HepG2 (cell line): Measurements from ENCODE around the gene CSTB. TPM values are rescaled to one million over a fixed set of nuclear protein-coding genes. Genes with fewer than 3 reads are reported as not detected.

ENCODE experiments used
- AKAP8 ChIP-seq: sonication (generic); formaldehyde crosslinking; IDR thresholded peaks from 2 replicates; pipeline ENCODE4 v1.5.1; 2020; ENCODE audit warnings: mild to moderate bottlenecking, missing genetic modification reagents
- GABPB1 ChIP-seq: IDR thresholded peaks from 2 replicates; pipeline ENCODE4 v1.6.1; 2016; ENCODE audit warnings: mild to moderate bottlenecking, missing genetic modification reagents, moderate library complexity, missing compliant biosample characterization
- HCFC1 ChIP-seq: fragments of 150-350 bp; IDR thresholded peaks from 2 replicates; pipeline ENCODE4 v1.6.1; 2014; ENCODE audit warnings: low read depth, low read length
- HOXA3 ChIP-seq: sonication (generic); formaldehyde crosslinking; IDR thresholded peaks from 2 replicates; pipeline ENCODE4 v1.5.0; 2020; ENCODE audit warnings: missing genetic modification reagents
- LCORL ChIP-seq, 2 experiments: fragments of 450-650 bp in 1 of 2; sonication (generic) in 1 of 2; formaldehyde crosslinking in 1 of 2; IDR thresholded peaks; 2 replicates each; pipeline versions ENCODE4 v1.5.0 to v1.6.1; 2017 to 2020; ENCODE audit warnings: antibody characterized with exemption in 1 of 2, missing genetic modification reagents in 1 of 2
- NFIB ChIP-seq: sonication (generic); formaldehyde crosslinking; IDR thresholded peaks from 2 replicates; pipeline ENCODE4 v1.9.0; 2021; ENCODE audit warnings: missing genetic modification reagents, mild to moderate bottlenecking, borderline replicate concordance
- RCOR2 ChIP-seq: IDR thresholded peaks from 2 replicates; pipeline ENCODE4 v1.6.1; 2016; ENCODE audit warnings: missing biosample characterization, missing genetic modification reagents
- SMARCC2 ChIP-seq: fragments of 450-650 bp; IDR thresholded peaks from 2 replicates; pipeline ENCODE4 v1.6.1; 2017; ENCODE audit warnings: antibody characterized with exemption, mild to moderate bottlenecking
- SP140L ChIP-seq: sonication (generic); formaldehyde crosslinking; IDR thresholded peaks from 2 replicates; pipeline ENCODE4 v1.4.0; 2020; ENCODE audit warnings: missing genetic modification reagents, borderline replicate concordance
- TAF15 ChIP-seq: fragments of 200-400 bp; formaldehyde crosslinking; IDR thresholded peaks from one replicate; pipeline ENCODE4 v1.6.1; 2018; ENCODE audit warnings: mild to moderate bottlenecking, low read depth, low read length; ENCODE audit not compliant: poor library complexity, severe bottlenecking
- ZBTB20 ChIP-seq: sonication (generic); formaldehyde crosslinking; IDR thresholded peaks from 2 replicates; pipeline ENCODE4 v1.8.1; 2023; ENCODE audit warnings: missing genetic modification reagents, low read depth, mild to moderate bottlenecking, borderline replicate concordance
- ZNF24 ChIP-seq: fragments of 450-650 bp; IDR thresholded peaks from 2 replicates; pipeline ENCODE4 v1.6.1; 2017; ENCODE audit warnings: antibody characterized with exemption, mild to moderate bottlenecking
- ZNF556 ChIP-seq: sonication (generic); formaldehyde crosslinking; IDR thresholded peaks from 2 replicates; pipeline ENCODE4 v1.4.0; 2020; ENCODE audit warnings: mild to moderate bottlenecking, missing genetic modification reagents, borderline replicate concordance
- ZNF839 ChIP-seq: sonication (generic); formaldehyde crosslinking; IDR thresholded peaks from 2 replicates; pipeline ENCODE4 v1.4.0; 2020; ENCODE audit warnings: missing genetic modification reagents, mild to moderate bottlenecking, borderline replicate concordance
- ZNF879 ChIP-seq: sonication (generic); formaldehyde crosslinking; IDR thresholded peaks from 2 replicates; pipeline ENCODE4 v1.8.1; 2023; ENCODE audit warnings: missing genetic modification reagents
- polyA plus RNA-seq, 8 experiments: library from polyadenylated mRNA; depleted of rRNA in 3 of 8; stranded (reverse) in 7 of 8; unstranded in 1 of 8; fragments of >200 nt; fragmentation: Illumina TruSeq in 4 of 8; extraction: Trizol in 4 of 8; gene quantifications; 2 replicates each; pipeline versions ENCODE4 v1.2.1 to v1.2.3, GENCODE V29; 2011 to 2016; ENCODE audit warnings: low read depth in 4 of 8, missing spikeins in 1 of 8, mixed read lengths in 1 of 8; ENCODE audit not compliant: insufficient read depth in 1 of 8
- total RNA-seq, 5 experiments: library from RNA; depleted of rRNA; stranded (reverse); fragments of >200 nt; fragmentation: Illumina TruSeq; extraction: Trizol; gene quantifications; 2 replicates each; pipeline ENCODE4 v1.2.3, GENCODE V29; 2016; ENCODE audit warnings: low read depth in 1 of 5
- TF ChIP-seq, protein P1 (sequence below): sonication (generic); formaldehyde crosslinking; IDR thresholded peaks from 2 replicates; pipeline ENCODE4 v1.8.1; 2022; ENCODE audit warnings: mild to moderate bottlenecking, missing genetic modification reagents
- TF ChIP-seq, protein P2 (sequence below): sonication (generic); formaldehyde crosslinking; IDR thresholded peaks from 2 replicates; pipeline ENCODE4 v1.4.0; 2020; ENCODE audit warnings: missing genetic modification reagents
- TF ChIP-seq, protein P3 (sequence below): sonication (generic); formaldehyde crosslinking; IDR thresholded peaks from 2 replicates; pipeline ENCODE4 v1.8.0; 2022; ENCODE audit warnings: mild to moderate bottlenecking, missing genetic modification reagents, moderate library complexity
- TF ChIP-seq, protein P4 (sequence below), 2 experiments: fragments of 450-650 bp in 1 of 2; sonication (generic) in 1 of 2; formaldehyde crosslinking; IDR thresholded peaks; 2 replicates each; pipeline versions ENCODE4 v1.5.0 to v1.8.0; 2020 to 2022; ENCODE audit warnings: mild to moderate bottlenecking in 1 of 2, missing genetic modification reagents in 1 of 2
- TF ChIP-seq, protein P5 (sequence below): sonication (generic); formaldehyde crosslinking; IDR thresholded peaks from 2 replicates; pipeline ENCODE4 v1.5.0; 2020; ENCODE audit warnings: missing genetic modification reagents, mild to moderate bottlenecking, borderline replicate concordance
- TF ChIP-seq, protein P6 (sequence below): sonication (generic); formaldehyde crosslinking; IDR thresholded peaks from 2 replicates; pipeline ENCODE4 v1.4.0; 2020; ENCODE audit warnings: mild to moderate bottlenecking, missing genetic modification reagents

The CSTB gene
- total and polyA plus RNA-seq, 2 of the 13 experiments (the other 11 are each of a cell fraction or from before 2014, with no cell fraction given): 11.7 to 94.1 TPM

DNA sequence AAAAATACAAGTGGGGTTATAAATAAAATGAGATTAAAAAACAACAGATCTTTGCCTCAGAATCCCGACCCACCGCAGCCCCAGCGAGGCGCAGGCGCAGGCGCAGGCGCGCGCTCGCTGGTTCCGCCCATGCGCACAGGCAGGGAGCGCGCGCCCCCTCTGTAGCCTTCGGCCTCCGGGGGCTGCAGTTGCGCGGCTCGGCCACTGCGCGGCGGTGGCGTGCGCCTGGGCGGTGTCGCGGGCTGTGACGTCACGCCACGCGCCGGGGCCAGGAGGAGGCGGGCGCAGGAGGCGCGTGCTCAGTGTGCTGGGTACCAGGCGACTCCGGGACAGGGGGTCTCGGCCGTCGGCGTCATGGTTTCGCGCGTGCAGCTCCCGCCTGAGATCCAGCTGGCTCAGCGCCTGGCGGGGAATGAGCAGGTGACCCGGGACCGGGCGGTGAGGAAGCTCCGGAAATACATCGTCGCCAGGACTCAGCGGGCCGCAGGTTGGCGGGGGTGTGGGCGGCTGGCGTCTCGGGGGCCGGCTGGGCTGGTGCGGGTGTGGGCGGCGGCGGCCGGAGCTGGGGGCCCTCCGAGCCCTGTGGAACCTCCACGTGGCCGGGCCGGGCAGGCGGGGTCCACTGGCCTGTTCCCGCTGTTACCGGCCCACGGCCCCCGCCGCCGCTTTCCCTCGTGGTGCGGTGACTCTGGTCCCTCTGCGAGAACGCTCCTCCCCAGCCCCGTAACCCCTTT, 13.3 kb upstream of the CSTB start, which contains the start of gene RRP1 (continued):
- TF ChIP-seq, protein P1, sequence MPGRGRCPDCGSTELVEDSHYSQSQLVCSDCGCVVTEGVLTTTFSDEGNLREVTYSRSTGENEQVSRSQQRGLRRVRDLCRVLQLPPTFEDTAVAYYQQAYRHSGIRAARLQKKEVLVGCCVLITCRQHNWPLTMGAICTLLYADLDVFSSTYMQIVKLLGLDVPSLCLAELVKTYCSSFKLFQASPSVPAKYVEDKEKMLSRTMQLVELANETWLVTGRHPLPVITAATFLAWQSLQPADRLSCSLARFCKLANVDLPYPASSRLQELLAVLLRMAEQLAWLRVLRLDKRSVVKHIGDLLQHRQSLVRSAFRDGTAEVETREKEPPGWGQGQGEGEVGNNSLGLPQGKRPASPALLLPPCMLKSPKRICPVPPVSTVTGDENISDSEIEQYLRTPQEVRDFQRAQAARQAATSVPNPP (CRISPR knock-in tag): no peak
- TF ChIP-seq ZNF24: no peak
- peak; percentile 79; the same call in 1 of the 2 replicates for TF ChIP-seq AKAP8 (CRISPR knock-in tag)
- TF ChIP-seq ZBTB20 (CRISPR knock-in tag): no peak
- TF ChIP-seq, protein P2, sequence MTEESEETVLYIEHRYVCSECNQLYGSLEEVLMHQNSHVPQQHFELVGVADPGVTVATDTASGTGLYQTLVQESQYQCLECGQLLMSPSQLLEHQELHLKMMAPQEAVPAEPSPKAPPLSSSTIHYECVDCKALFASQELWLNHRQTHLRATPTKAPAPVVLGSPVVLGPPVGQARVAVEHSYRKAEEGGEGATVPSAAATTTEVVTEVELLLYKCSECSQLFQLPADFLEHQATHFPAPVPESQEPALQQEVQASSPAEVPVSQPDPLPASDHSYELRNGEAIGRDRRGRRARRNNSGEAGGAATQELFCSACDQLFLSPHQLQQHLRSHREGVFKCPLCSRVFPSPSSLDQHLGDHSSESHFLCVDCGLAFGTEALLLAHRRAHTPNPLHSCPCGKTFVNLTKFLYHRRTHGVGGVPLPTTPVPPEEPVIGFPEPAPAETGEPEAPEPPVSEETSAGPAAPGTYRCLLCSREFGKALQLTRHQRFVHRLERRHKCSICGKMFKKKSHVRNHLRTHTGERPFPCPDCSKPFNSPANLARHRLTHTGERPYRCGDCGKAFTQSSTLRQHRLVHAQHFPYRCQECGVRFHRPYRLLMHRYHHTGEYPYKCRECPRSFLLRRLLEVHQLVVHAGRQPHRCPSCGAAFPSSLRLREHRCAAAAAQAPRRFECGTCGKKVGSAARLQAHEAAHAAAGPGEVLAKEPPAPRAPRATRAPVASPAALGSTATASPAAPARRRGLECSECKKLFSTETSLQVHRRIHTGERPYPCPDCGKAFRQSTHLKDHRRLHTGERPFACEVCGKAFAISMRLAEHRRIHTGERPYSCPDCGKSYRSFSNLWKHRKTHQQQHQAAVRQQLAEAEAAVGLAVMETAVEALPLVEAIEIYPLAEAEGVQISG (CRISPR knock-in tag): peak; percentile 93
- TF ChIP-seq, protein P3, sequence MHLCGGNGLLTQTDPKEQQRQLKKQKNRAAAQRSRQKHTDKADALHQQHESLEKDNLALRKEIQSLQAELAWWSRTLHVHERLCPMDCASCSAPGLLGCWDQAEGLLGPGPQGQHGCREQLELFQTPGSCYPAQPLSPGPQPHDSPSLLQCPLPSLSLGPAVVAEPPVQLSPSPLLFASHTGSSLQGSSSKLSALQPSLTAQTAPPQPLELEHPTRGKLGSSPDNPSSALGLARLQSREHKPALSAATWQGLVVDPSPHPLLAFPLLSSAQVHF: peak; percentile 65; the same call in 1 of the 2 replicates
- TF ChIP-seq TAF15: no peak
- TF ChIP-seq, protein P4, sequence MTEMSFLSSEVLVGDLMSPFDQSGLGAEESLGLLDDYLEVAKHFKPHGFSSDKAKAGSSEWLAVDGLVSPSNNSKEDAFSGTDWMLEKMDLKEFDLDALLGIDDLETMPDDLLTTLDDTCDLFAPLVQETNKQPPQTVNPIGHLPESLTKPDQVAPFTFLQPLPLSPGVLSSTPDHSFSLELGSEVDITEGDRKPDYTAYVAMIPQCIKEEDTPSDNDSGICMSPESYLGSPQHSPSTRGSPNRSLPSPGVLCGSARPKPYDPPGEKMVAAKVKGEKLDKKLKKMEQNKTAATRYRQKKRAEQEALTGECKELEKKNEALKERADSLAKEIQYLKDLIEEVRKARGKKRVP (CRISPR knock-in tag; IDR thresholded peaks at IDR 0.05): no peak; a peak in 1 of 4 replicates
- TF ChIP-seq HCFC1: peak; percentile 72
- TF ChIP-seq GABPB1 (CRISPR knock-in tag): peak; percentile 84
- TF ChIP-seq NFIB (CRISPR knock-in tag): no peak
- TF ChIP-seq SMARCC2: no peak; the same call in 1 of the 2 replicates
- TF ChIP-seq SP140L (CRISPR knock-in tag): 0 out of 2 replicates have a peak, but pooled peaks have one; percentile 51
- TF ChIP-seq ZNF556 (CRISPR knock-in tag): peak; percentile 58; the same call in 1 of the 2 replicates
- TF ChIP-seq RCOR2: no peak
- peak; percentile 98 for TF ChIP-seq HOXA3
- TF ChIP-seq, protein P5, sequence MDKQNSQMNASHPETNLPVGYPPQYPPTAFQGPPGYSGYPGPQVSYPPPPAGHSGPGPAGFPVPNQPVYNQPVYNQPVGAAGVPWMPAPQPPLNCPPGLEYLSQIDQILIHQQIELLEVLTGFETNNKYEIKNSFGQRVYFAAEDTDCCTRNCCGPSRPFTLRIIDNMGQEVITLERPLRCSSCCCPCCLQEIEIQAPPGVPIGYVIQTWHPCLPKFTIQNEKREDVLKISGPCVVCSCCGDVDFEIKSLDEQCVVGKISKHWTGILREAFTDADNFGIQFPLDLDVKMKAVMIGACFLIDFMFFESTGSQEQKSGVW (CRISPR knock-in tag): no peak
- no peak for TF ChIP-seq LCORL (IDR thresholded peaks at IDR 0.05)
- no peak; the same call in 1 of the 2 replicates for TF ChIP-seq LCORL (CRISPR knock-in tag; IDR thresholded peaks at IDR 0.05)
- peak; percentile 94; the same call in 1 of the 2 replicates for TF ChIP-seq ZNF839 (CRISPR knock-in tag)
- TF ChIP-seq, protein P6, sequence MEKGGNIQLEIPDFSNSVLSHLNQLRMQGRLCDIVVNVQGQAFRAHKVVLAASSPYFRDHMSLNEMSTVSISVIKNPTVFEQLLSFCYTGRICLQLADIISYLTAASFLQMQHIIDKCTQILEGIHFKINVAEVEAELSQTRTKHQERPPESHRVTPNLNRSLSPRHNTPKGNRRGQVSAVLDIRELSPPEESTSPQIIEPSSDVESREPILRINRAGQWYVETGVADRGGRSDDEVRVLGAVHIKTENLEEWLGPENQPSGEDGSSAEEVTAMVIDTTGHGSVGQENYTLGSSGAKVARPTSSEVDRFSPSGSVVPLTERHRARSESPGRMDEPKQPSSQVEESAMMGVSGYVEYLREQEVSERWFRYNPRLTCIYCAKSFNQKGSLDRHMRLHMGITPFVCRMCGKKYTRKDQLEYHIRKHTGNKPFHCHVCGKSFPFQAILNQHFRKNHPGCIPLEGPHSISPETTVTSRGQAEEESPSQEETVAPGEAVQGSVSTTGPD (CRISPR knock-in tag): no peak
- no peak for TF ChIP-seq ZNF879 (CRISPR knock-in tag)
